ENCODE results near the gene ZSCAN2.

- TF ChIP-seq CTCF (IDR thresholded peaks at IDR 0.05; ENCODE audit: low read length): no peak
- no peak for TF ChIP-seq EZH2 (optimal IDR thresholded peaks at IDR 0.05; ENCODE audit: low read depth, low read length)
- no peak for TF ChIP-seq EZH2phosphoT487 (IDR thresholded peaks at IDR 0.05; ENCODE audit: low read length)
These were observed 5.9 kb downstream of the ZSCAN2 start for GRCh38 chr15:84606653-84607120.

All from MM.1S (cell line).